ACC112 (cell line): Measurements from ENCODE around the gene TTC3.
"Not testable (repeated sequence)": the region's sequence is repeated elsewhere in the genome, so short reads cannot be mapped to it uniquely, and the experiment has no call there.

Source experiments
- H2AFZ ChIP-seq: fragments of 200-600 bp; sonication (generic); one replicate; pipeline ENCODE4 v1.6.0; 2017; ENCODE audit warnings: antibody characterized with exemption, low read length; ENCODE audit not compliant: unreplicated experiment
- H3K27ac ChIP-seq: fragments of 200-600 bp; sonication (generic); 2 replicates; pipeline ENCODE4 v1.5.1; 2014; ENCODE audit warnings: low read depth, mild to moderate bottlenecking, antibody characterized with exemption, low read length, moderate library complexity
- H3K27me3 ChIP-seq: fragments of 200-600 bp; sonication (generic); 2 replicates; pipeline ENCODE4 v1.6.1; 2014; ENCODE audit warnings: mild to moderate bottlenecking, antibody characterized with exemption, low read length, moderate library complexity, mixed read lengths; ENCODE audit not compliant: insufficient read depth
- H3K36me3 ChIP-seq: fragments of 200-600 bp; sonication (generic); 2 replicates; pipeline ENCODE4 v1.6.1; 2016; ENCODE audit warnings: mild to moderate bottlenecking, antibody characterized with exemption, low read length, moderate library complexity, mixed read lengths; ENCODE audit not compliant: insufficient read depth
- H3K4me1 ChIP-seq: fragments of 200-600 bp; sonication (generic); one replicate; pipeline ENCODE4 v1.6.1; 2016; ENCODE audit warnings: low read length, mixed read lengths; ENCODE audit not compliant: insufficient read depth, unreplicated experiment, control insufficient read depth
- H3K4me3 ChIP-seq: fragments of 200-600 bp; sonication (generic); 2 replicates; pipeline ENCODE4 v1.5.1; 2014; ENCODE audit warnings: mild to moderate bottlenecking, low read depth, low read length
- H3K79me2 ChIP-seq: fragments of 200-600 bp; sonication (generic); one replicate; pipeline ENCODE4 v1.6.0; 2016; ENCODE audit warnings: low read length; ENCODE audit not compliant: control insufficient read depth, unreplicated experiment, insufficient read depth

TTC3 gene

DNA sequence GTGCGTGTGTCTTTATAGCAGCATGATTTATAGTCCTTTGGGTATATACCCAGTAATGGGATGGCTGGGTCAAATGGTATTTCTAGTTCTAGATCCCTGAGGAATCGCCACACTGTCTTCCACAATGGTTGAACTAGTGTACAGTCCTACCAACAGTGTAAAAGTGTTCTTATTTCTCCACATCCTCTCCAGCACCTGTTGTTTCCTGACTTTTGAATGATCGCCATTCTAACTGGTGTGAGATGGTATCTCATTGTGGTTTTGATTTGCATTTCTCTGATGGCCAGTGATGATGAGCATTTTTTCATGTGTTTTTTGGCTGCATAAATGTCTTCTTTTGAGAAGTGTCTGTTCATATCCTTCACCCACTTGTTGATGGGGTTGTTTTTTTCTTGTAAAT is 149.2 kb downstream of the TTC3 start:
- not testable (repeated sequence) for H3K27ac ChIP-seq, H3K4me3 ChIP-seq, H3K79me2 ChIP-seq, H3K4me1 ChIP-seq, H2AFZ ChIP-seq, H3K27me3 ChIP-seq
- H3K36me3 ChIP-seq = peaks cover 14% of the 10 kb centered on the region

DNA sequence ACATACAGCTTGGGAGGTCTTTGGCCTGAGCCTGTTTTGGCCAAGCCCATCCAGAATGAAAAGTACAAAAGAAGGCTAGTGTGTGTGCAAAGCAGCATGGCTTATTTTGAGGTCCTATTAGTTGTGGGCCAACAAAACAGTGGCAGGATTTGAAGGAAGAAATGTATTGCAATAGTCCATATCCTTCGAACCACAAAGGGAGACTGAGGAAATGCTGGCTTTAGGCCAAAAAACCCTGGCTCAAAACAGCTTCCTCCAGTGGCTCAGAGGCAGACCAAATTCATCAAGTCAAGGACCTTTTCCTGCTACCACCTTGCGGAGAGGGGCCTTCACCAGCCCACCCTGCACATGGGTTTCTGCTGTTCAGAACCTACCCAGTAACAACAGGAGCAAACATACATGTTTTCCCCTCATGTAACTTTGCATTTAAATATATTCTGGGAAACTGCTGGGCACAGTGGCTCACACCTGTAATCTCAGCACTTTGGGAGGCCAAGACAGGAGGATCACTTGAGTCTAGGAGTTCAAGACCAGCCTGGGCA is 150.8 kb downstream of the TTC3 start:
- Histone ChIP-seq H3K4me1 (peaks cover 6% of the 10 kb centered on the region), H3K79me2 (no peaks in the 10 kb centered on the region), H3K27ac (no peak overlapping the region), H3K4me3 (no peak overlapping the region), H2AFZ (no peak overlapping the region), H3K27me3 (no peaks in the 10 kb centered on the region), H3K36me3 (peaks cover 14% of the 10 kb centered on the region)

DNA sequence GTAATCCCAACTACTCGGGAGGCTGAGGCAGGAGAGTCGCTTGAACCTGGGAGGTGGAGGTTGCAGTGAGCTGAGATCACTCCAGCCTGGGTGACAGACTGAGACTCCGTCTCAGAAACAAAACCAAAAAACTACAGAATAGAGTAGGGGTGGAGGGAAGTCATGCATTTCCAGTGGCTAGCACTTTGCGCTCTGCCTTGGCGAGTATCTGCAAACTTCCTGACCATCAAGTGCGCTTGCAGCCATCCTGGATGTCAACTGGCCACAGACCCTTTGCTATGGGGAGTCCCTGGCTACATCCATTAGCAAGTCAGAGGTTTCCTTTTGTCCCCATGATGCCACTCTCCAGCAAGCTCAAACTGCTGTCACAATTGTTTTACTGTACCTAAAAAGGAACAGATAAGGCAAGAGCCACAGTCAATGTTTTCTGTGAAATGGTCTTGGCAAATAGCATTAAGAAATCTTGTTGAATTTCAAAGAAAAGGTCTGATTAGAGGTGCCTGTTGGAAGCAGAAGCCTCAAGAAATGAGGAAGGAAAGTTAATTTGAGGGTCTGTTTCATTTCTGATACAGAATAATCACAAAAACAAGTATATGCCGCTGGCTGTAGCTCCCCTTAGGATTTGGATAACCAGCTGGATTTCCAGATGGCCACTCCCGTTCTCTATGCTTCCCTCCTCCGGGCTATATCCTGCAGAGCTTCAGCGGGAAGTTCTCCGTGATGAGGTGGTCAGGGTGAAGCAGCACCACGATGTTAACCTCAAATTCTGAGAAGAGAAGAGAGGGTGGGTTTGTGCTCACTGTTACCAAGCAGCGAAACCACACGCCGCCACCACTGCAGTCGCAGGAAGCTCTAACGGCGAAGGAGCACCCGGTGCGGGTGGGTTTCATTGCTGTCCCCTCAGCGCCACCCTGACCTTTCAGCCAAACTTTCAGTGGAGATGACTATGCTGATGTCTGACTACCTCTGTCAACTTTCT is 152.1 kb downstream of the TTC3 start:
- Histone ChIP-seq H3K4me3 (no peak overlapping the region), H3K79me2 (no peaks in the 10 kb centered on the region), H3K36me3 (peaks cover 14% of the 10 kb centered on the region), H3K27ac (no peak overlapping the region), H3K27me3 (no peaks in the 10 kb centered on the region), H2AFZ (no peak overlapping the region), H3K4me1 (peaks cover 2% of the 10 kb centered on the region)

DNA sequence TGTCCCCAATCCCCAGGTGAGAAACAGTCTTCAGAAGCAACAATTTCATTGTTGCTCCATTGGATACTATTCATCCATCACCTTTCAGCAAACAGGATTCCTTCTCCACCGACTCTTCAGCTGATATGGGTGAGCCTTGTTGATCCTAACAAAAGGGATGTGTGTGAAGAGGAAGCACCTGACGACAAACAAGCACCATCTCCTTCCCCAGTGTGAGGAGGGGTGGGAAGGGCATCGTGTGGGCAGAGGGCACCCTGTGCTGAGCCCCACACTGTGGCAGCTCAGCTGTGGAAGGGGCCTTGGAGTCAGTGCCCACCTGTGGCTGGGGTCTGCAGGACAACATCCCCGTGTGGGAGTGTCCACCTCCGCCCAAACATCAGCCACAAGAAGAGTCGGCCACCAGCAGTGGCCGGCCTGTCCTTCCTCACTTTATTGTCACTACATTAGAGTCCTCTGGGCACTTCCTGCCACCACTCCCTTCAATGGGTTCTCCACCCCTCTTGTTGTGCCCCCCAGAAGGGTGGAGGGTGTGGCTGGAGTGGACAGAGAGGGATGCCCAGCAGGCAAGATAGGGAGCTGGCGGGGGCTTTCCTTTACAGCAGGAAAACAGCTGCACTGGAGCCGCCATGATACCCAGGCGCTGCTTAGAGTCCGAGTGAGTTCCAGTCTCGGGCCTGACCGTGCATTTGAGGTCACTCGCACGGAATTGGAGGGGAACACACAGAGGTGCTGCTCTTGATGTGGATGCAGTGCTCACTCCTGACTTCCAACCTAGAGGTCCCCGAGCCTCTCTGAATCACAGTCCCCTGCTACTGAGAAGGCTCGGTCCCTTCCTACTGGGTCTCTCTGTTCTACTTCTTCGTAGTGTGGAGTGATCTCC is 153.2 kb downstream of the TTC3 start:
- peaks cover 14% of the 10 kb centered on the region for H3K36me3 ChIP-seq
- H3K27ac ChIP-seq = no peak overlapping the region
- no peak overlapping the region for H3K4me3 ChIP-seq
- no peaks in the 10 kb centered on the region for H3K27me3 ChIP-seq
- no peaks in the 10 kb centered on the region for H3K79me2 ChIP-seq
- no peaks in the 10 kb centered on the region for H3K4me1 ChIP-seq
- no peak overlapping the region for H2AFZ ChIP-seq

DNA sequence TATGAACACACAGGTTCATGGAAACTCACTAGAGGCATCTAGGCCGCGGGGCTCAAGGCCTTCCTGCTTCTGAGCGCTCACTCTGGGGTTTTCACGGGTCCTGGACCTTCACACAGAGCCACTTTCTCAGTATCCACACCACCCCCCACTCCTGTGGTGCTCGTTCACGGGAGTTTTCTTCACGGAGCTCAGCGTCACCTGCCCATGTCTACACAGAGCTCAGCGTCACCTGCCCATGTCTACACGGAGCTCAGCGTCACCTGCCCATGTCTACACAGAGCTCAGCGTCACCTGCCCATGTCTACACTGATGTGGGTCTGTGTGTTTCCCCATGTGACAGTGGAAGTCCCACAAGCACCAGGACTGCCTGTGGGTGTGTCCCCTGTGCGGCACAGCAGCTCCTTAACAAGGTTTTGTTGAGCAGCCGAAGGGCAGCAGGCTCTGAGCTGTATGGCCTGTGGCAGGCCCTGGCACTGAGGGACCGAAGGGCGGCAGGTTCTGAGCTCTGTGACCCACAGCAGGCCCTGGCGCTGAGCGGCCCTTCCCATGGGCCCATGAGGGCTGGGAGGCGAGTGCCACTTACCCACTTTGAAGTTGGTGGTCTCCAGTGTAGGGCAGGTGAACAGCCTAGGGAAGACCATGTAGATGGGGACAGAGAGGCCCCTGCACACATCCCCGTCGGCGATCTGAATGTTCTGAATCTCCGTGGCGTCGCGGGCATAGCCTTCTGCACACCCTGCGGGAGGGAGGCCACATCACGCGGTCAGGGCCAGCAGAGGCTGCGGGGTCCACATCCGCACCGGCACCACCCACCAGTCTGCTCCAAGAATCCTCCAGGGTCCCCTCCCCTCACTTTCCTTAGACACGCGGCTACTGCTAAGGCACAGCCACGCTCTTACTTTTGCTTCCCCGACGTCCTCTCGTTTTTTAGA is 154.3 kb downstream of the TTC3 start:
- Histone ChIP-seq H3K27me3 (no peaks in the 10 kb centered on the region), H3K4me3 (no peak overlapping the region), H3K79me2 (no peaks in the 10 kb centered on the region), H3K4me1 (no peaks in the 10 kb centered on the region), H3K27ac (no peak overlapping the region), H3K36me3 (peaks cover 14% of the 10 kb centered on the region), H2AFZ (no peak overlapping the region)

DNA sequence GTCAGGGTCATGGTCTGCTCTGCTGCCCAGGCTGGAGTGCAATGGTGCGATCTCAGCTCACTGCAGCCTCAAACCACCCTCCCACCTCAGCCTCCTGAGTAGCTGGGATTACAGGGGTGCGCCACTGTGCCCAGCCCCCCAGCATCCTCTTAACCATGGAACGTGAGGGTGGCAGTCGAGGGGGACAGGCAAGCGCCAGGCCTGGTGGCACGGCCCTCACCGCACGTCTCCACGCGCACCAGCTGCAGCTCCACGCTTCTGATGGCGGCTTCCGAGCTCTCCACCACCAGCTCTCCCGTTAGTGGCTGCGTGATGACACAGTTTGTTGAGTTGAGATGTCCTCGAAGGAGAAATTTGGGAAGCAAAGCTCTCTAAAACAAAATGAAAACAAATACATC is 154.9 kb downstream of the TTC3 start:
- Histone ChIP-seq H2AFZ (no peak overlapping the region), H3K79me2 (no peaks in the 10 kb centered on the region), H3K4me3 (no peak overlapping the region), H3K27me3 (no peaks in the 10 kb centered on the region), H3K27ac (no peak overlapping the region), H3K36me3 (peaks cover 14% of the 10 kb centered on the region), H3K4me1 (no peaks in the 10 kb centered on the region)

DNA sequence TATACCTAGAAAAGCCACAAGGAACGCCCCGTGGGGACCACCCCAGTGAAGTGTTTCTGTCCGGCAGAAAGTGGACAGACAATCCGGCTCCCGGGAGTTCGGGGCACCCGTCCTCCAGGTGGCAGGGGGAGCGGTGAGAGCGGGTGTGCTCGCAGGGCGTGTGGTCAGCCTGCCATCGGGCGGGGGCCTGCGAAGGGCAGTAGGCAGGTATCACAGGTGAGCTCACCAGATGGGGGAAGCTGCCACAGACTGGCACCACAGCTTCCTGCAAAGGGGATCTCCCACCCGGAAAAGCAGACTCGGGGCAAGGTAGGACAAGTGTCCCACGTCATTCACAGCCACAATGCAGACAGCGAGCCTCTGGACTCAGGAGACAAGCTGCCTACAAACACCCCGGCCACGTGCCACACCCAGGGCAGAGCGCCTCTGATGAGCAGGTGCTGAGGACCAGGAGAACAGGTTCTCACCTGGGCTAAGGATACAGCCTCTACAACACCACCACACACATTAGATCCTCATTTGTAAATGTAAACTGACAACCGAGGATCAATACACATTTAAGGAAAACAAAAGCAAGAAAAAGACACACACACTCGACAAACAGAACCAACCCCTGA is 157.7 kb downstream of the TTC3 start:
- peaks cover 3% of the 10 kb centered on the region for H3K36me3 ChIP-seq
- peaks cover 2% of the 10 kb centered on the region for H3K79me2 ChIP-seq

DNA sequence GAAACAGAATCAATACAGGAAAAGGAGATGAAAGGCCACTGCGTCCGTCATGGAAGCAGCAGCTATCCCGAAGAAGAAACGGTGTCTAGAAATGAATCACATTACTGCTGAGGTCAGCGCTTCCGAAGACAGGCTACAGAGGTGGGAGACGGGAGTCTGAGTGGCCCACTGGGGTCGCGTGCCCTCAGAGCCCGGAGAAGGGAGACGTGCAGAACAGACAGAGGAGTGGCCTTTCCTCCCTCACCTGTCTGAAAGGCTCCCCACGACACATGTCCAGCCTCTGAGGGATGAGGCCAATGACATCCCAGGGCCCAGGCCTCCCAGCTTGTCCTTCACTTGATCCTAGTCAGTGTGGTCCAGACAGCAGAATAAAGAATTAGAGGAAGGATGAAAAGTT is 158.2 kb downstream of the TTC3 start:
- no peak overlapping the region for H3K4me3 ChIP-seq

More for the DNA sequence above, 157.7 kb downstream of the TTC3 start:
- Histone ChIP-seq H3K4me3 (no peak overlapping the region), H3K4me1 (no peaks in the 10 kb centered on the region), H2AFZ (no peak overlapping the region), H3K27me3 (no peaks in the 10 kb centered on the region), H3K27ac (no peak overlapping the region)

DNA sequence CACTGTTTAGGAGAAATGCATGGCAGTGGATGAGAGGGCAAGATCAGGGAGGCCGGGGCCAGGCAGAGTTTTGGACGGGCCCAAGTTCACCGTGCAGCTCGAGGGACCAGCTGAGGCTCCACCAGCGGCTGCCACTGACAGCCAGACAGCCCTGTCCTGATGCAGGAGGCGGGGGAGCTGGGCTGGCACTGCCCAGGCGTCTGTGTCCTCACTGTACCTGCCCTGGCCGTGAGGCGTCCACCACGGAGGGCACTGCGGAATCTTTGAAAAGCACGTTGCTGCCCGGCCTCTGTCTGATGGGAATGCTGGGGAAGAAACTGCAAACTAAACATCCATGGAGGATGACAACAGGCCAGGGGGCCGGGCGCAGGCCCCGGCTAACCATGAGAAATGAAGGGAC is 158.6 kb downstream of the TTC3 start:
- H3K27ac ChIP-seq = no peak overlapping the region
- no peak overlapping the region for H3K4me3 ChIP-seq
- no peaks in the 10 kb centered on the region for H3K27me3 ChIP-seq
- H3K36me3 ChIP-seq = peaks cover 2% of the 10 kb centered on the region
- no peak overlapping the region for H2AFZ ChIP-seq
- H3K79me2 ChIP-seq = peaks cover 2% of the 10 kb centered on the region
- no peaks in the 10 kb centered on the region for H3K4me1 ChIP-seq

More for the DNA sequence above, 158.2 kb downstream of the TTC3 start:
- Histone ChIP-seq H2AFZ (no peak overlapping the region), H3K27ac (no peak overlapping the region), H3K79me2 (peaks cover 2% of the 10 kb centered on the region), H3K4me1 (no peaks in the 10 kb centered on the region), H3K36me3 (no peaks in the 10 kb centered on the region; the same call in none of the 2 replicates), H3K27me3 (no peaks in the 10 kb centered on the region)
